Peyer's patch (tissue), 4 donors: Measurements from ENCODE around the gene KCNQ1. TPM values are rescaled to one million over a fixed set of nuclear protein-coding genes. Genes with fewer than 3 reads are reported as not detected.

Source experiments
- DNase-seq, 3 donors: peaks; one replicate each; pipeline ENCODE4 v3.0.0-alpha.2; 2017 to 2019
- H3K27ac ChIP-seq, 4 donors: fragments of 200-600 bp; sonication (generic); one replicate each; pipeline ENCODE4 v1.5.1; 2016 to 2019
- H3K27me3 ChIP-seq, 2 donors: fragments of 200-600 bp; sonication (generic); one replicate each; pipeline ENCODE4 v1.5.1; 2019
- H3K36me3 ChIP-seq, 3 donors: fragments of 200-600 bp; sonication (generic); one replicate each; pipeline ENCODE4 v1.5.1; 2016 to 2019
- H3K4me1 ChIP-seq, 4 donors: fragments of 200-600 bp; sonication (generic); one replicate each; pipeline ENCODE4 v1.5.1; 2016 to 2019
- H3K4me3 ChIP-seq, 4 donors: fragments of 200-600 bp; sonication (generic); 1 replicate in 3 of 4; 2 replicates in 1 of 4; pipeline ENCODE4 v1.5.1; 2016 to 2019; ENCODE audit warnings: mild to moderate bottlenecking in 1 of 4
- H3K9me3 ChIP-seq, 4 donors: fragments of 200-600 bp; sonication (generic); one replicate each; pipeline ENCODE4 v1.5.1; 2016 to 2019; ENCODE audit warnings: mild to moderate bottlenecking in 1 of 4
- POLR2A ChIP-seq, 2 donors: fragments of 450-650 bp; IDR thresholded peaks; one replicate each; pipeline ENCODE4 v1.5.1; 2017; ENCODE audit warnings: antibody characterized with exemption in 2 of 2, mild to moderate bottlenecking in 2 of 2, moderate library complexity in 2 of 2
- total RNA-seq, 4 donors: library from RNA; depleted of rRNA; stranded (reverse); fragments of >200 nt; gene quantifications; one replicate each; pipeline ENCODE4 v1.1.0, GENCODE V29; 2016
- TF ChIP-seq, protein P1 (sequence below), 6 experiments: fragments of 450-650 bp in 4 of 6; fragments of 200-600 bp in 2 of 6; sonication (generic) in 1 of 6; IDR thresholded peaks; one replicate each; pipeline ENCODE4 v1.5.1; 2017 to 2019; ENCODE audit warnings: antibody characterized with exemption in 6 of 6, mild to moderate bottlenecking in 3 of 6, moderate library complexity in 1 of 6

The KCNQ1 gene
- total RNA-seq, 4 donors from 2014 or later = 50.6 to 66.4 (median 54.2) TPM

DNA sequence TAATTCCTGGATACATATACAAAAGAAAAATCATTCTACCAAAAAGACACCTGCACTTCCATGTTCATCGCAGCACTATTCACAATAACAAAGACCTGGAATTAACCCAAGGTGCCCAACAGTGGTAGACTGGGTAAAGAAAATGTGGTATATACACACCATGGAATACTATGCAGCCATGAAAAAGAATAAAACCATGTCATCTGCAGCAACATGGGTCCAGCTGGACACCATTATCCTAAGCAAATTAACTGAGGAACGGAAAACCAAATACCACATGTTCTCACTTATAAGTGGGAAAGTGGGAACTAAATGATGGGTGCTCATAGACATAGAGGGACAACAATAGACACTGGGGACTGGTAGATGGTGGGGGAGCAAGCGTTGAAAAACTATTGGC, 5.0 kb upstream of the KCNQ1 start:
- H3K27me3 ChIP-seq = no peaks in the 10 kb centered on the region

GRCh38 chr11:2440646-2441045, 4.2 kb upstream of the KCNQ1 start:
- DNase-seq = no peak
- no peaks in the 10 kb centered on the region for H3K36me3 ChIP-seq
- peak overlapping the region in 1 of 4 donors; percentile 44 for H3K27ac ChIP-seq
- H3K9me3 ChIP-seq = no peaks in the 10 kb centered on the region
- TF ChIP-seq, protein P1, sequence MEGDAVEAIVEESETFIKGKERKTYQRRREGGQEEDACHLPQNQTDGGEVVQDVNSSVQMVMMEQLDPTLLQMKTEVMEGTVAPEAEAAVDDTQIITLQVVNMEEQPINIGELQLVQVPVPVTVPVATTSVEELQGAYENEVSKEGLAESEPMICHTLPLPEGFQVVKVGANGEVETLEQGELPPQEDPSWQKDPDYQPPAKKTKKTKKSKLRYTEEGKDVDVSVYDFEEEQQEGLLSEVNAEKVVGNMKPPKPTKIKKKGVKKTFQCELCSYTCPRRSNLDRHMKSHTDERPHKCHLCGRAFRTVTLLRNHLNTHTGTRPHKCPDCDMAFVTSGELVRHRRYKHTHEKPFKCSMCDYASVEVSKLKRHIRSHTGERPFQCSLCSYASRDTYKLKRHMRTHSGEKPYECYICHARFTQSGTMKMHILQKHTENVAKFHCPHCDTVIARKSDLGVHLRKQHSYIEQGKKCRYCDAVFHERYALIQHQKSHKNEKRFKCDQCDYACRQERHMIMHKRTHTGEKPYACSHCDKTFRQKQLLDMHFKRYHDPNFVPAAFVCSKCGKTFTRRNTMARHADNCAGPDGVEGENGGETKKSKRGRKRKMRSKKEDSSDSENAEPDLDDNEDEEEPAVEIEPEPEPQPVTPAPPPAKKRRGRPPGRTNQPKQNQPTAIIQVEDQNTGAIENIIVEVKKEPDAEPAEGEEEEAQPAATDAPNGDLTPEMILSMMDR (IDR thresholded peaks at IDR 0.05) = no peak
- no peak for TF ChIP-seq POLR2A (IDR thresholded peaks at IDR 0.05)
- H3K27me3 ChIP-seq = no peaks in the 10 kb centered on the region
- peaks cover 0 to 24% (median 4%) of the 10 kb centered on the region in 4 donors for H3K4me1 ChIP-seq
- H3K4me3 ChIP-seq = no peak overlapping the region

More for the DNA sequence above, 5.0 kb upstream of the KCNQ1 start:
- no peak overlapping the region for H3K27ac ChIP-seq
- H3K9me3 ChIP-seq = no peaks in the 10 kb centered on the region
- no peaks in the 10 kb centered on the region for H3K36me3 ChIP-seq
- DNase-seq = no peak
- peaks cover 0 to 24% (median 3%) of the 10 kb centered on the region in 4 donors for H3K4me1 ChIP-seq
- no peak overlapping the region for H3K4me3 ChIP-seq
- TF ChIP-seq POLR2A (IDR thresholded peaks at IDR 0.05) = no peak
- TF ChIP-seq, protein P1 (IDR thresholded peaks at IDR 0.05) = no peak

DNA sequence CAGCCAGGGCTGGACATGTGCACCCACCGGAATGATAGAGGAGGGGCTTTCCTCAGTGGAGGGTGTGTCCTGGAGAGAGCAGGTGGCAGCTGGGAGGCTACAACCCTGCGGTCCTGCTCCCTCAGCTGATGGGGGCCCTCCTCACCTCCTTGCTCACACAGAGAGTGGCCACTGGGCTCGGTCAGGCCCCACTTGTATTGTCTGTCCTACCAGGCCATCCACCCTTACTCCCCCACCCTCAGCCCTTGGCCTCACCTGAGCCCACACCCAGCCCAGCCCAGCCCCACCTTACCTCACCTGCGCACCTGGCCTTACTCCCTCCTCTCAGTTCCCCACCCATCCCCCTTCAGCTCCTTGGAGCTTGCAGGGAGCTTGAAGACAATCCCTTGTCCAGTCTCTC, 3.6 kb upstream of the KCNQ1 start:
- Histone ChIP-seq H3K4me1 (peaks cover 0 to 26% (median 8%) of the 10 kb centered on the region in 4 donors), H3K27ac (peak overlapping the region in 1 of 4 donors; percentile 44), H3K9me3 (no peaks in the 10 kb centered on the region), H3K36me3 (no peaks in the 10 kb centered on the region), H3K4me3 (no peak overlapping the region), H3K27me3 (no peaks in the 10 kb centered on the region)
- DNase-seq = peak in 2 of 3 donors; percentile 74 to 77
- TF ChIP-seq, protein P1 (IDR thresholded peaks at IDR 0.05) = no peak
- TF ChIP-seq POLR2A (IDR thresholded peaks at IDR 0.05) = no peak

DNA sequence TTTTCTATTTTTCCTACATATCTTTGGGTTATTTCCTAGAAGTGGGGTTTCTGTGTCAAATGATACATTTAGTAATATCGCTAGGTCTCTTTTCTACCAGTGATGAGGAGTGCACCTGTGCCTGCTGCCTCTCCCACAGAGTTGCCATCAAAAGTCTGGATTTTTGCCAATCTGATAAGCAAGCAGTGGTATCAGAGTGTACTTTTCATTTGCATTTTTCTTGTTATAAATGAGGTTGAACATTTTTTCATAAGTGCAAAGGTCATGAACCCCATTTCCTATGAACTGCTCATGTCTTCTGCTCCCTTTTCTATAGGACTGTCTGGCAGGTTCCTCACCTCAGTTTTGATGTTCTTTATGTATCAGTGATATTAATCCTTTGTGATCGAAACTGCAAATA, 2.2 kb upstream of the KCNQ1 start:
- Histone ChIP-seq H3K36me3 (no peaks in the 10 kb centered on the region), H3K27ac (peak overlapping the region in 1 of 4 donors; percentile 78), H3K9me3 (no peaks in the 10 kb centered on the region), H3K4me3 (no peak overlapping the region), H3K27me3 (no peaks in the 10 kb centered on the region), H3K4me1 (peaks cover 4 to 40% (median 22%) of the 10 kb centered on the region in 4 donors)
- TF ChIP-seq POLR2A (IDR thresholded peaks at IDR 0.05) = peak in 1 of 2 donors; percentile 32
- TF ChIP-seq, protein P1 (IDR thresholded peaks at IDR 0.05) = no peak
- DNase-seq = no peak

DNA sequence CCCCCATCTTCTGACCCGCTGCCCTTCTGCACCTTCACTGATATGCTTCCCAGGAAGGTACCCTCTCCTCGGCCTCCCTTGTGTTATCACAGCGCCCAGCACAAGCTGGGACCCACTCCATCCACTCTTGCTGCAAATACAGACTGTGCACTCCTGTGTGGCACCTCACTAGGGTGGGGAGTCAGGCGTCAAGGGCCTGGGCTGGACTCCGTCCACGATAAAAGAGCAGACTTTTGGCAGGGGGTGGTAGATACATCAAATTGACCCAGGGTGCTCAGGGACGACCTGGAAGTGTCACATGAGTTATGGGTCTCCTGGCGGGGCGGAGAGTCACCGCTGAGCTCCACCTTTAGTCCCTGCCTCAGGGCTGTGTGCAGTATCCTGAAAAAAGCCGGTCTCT, 1.4 kb upstream of the KCNQ1 start:
- Histone ChIP-seq H3K4me1 (peaks cover 4 to 45% (median 24%) of the 10 kb centered on the region in 4 donors), H3K27ac (peak overlapping the region in 3 of 4 donors; percentile 75 to 91 (median 78)), H3K27me3 (no peaks in the 10 kb centered on the region), H3K36me3 (no peaks in the 10 kb centered on the region), H3K9me3 (no peaks in the 10 kb centered on the region), H3K4me3 (peak overlapping the region in 3 of 4 donors; percentile 54 to 83 (median 82))
- peak in 1 of 3 donors; percentile 57 for DNase-seq
- TF ChIP-seq POLR2A (IDR thresholded peaks at IDR 0.05) = no peak
- TF ChIP-seq, protein P1 (IDR thresholded peaks at IDR 0.05) = no peak
